GM19395 (cell line): ENCODE results near the gene UQCRH.
A peak's percentile ranks its signal among the peaks of the same experiment; 100 is the strongest.
"Not testable (repeated sequence)": the region's sequence is repeated elsewhere in the genome, so short reads cannot be mapped to it uniquely, and the experiment has no call there.

ENCODE experiments used
- ATAC-seq: cut with Tn5 transposase; IDR thresholded peaks from one replicate; pipeline ENCODE4 v1.9.1; 2021; ENCODE audit warnings: mild to moderate bottlenecking, moderate library complexity; ENCODE audit not compliant: unreplicated experiment

UQCRH gene

DNA sequence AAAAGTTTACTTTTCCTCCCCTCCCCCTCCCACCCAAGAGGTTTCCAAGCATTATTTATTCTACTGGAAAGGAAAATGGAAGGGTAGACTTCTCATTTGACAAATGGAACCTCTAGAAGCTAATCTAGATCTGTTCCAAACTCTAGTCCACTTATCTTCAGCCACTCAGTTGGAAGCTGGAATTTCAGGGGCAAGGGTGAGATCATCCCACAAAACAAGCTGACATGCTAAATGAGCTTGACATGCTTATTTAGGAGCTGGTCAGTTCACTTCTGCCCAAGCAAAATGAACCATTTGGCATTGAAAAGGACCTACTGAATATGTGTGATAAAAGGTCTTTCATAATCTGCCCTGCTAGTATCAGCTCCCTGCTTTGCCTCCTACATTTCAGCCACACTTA is 5.1 kb upstream of the UQCRH start:
- no peak for ATAC-seq

DNA sequence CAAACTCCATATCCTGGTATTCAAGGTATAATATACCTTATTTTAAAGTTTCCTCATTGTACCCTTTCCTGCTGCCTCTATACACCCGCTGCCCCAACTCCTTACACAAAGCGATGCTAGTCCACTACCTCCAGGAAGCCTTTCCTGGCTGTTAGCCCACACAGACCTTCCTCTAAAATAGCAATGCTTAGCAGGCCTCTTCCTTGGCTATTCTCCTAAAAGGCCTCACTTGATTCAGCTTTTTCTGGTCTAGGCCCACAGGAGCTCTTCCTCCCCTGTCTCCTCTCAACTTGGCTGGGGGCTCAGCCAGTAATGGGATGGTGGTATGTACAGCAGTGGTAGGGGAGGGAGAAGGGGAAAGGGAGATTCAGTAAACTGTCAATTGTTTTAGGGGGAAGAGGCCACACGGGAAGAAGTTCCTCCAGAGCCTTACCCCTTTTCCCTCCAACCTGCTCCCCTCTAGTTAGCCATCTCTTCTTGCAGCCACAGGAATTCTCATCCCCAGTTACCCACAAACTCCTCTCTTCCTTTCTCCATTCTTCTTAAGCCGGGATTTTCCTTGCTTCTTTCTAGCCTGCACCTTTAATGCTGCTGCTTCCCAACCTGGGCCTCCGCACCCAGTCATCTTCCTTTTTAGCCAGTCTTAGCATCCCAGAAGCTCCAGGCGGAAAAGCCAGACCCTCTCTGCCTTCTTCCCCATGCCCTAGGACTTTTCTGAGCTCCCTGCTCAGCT is 2.7 kb upstream of the UQCRH start:
- no peak for ATAC-seq

DNA sequence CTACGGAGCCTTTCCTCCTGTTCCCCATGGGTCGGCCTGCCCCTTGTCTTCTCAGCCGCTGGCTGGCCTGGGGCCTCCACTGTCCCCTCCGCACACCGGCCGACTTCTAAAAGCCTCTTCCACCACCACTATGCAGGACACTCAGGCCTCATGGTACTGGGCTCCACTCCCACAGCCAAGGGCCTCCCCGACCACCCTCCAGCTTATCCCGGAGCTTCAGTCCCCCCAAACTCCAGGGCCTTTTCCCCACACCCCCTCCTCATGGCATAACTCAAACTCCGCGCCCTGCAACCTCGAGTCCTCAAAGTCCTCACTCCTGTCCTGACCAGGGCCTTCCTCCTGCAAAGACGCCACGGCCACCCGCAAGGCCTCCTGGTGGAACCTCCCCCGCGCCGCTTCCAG is 2.1 kb upstream of the UQCRH start:
- ATAC-seq: no peak

DNA sequence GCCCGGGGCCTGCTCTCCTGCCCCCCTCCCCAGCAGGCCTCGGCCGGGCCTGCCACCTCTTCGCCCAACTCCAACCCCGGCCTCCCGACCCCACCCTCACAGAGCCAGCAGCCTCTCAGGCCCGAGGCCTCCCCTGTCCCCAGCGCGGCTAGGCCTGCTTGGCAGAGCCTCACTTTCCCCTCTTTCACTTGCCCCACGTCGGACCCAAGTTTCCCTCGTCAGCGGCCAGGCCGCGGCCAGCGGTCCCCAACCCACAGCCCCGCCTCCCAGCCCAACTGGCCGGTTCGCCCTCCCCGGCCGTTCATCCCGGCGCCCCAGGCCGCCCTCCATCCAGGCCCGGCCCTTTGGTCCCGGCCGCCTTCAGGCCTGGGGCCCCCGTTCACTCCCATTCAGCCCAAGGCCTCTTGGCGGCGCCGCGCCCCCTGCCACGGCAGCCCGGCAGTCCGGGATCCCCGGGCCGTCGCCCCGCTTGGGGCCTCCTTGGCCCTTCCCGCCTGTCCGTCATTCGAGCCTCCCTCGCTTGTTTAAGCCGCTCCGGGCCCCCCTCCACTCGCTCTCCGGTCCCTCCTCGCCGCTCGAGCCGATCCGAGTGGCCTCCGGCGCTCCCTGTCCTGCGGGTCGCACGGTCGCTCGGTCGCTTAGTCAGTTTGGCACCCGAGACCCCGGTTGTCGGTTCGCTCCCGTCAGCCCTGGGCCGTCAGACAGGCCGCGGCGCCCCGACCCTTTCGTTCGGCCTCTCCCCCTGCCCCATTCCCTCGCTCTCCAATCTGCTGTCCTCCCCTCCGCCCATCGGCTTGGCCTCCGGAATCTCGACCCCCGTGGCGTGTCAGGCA is 1.5 kb upstream of the UQCRH start:
- ATAC-seq: peak; percentile 37

DNA sequence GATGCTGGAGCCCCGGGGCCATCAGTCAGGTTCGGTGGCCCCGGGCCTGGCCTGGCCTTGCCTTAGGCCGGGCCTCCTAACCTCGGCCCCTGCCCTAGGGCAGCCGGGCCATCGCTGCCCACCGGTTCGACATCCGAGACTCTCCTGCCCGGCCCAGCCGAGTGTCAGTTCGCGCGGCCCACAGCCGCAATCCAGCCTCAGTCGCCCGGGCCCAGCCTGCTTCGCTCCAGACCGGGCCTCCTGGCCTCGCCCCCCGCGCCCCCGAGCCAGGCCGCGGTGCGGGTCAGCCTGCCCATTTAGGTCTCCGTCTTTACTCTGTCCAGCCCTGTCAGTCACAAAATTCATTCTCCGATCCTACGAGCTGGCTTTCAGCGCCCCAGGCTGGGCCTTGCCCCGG is 859 bp upstream of the UQCRH start:
- ATAC-seq: peak; percentile 7

DNA sequence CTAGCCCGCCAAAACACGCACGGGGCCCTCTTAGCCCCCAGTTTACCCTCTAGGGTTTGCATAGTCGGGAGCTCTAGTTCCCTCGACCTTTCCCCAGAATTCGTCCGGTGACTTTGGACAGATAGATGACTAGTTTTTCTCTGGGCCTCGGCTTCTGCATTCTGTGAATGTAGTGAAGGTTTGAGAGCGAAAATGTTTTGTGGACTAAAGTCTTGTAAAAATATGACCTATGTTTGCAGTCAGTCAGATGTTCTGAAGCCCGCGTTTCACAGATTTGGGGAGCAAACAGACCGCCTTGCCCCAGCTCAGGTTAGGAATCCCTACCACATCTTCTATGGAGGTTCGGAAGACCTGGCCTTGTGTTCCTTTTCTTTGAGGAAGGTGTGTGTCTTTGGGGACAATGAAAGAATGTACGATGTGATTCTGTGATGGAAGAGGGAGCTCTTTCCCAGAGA is 401 bp downstream of the UQCRH start:
- no peak for ATAC-seq

DNA sequence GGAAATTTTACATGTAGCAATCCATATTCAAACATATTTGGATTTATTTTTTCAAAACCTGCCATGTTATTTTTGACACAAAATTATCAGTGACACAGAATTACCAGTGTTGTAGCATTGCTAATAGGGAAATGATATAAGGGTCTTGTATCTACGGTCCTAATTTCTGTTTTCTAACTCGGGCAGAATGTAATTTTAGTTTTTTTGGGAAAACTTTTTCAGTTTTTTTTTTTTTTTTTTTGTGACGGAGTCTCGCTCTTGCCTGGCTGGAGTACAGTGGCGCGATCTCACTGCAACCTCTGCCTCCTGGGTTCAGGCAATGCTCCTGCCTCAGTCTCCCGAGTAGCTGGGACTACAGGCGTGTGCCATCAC is 2.6 kb downstream of the UQCRH start:
- ATAC-seq: no peak

DNA sequence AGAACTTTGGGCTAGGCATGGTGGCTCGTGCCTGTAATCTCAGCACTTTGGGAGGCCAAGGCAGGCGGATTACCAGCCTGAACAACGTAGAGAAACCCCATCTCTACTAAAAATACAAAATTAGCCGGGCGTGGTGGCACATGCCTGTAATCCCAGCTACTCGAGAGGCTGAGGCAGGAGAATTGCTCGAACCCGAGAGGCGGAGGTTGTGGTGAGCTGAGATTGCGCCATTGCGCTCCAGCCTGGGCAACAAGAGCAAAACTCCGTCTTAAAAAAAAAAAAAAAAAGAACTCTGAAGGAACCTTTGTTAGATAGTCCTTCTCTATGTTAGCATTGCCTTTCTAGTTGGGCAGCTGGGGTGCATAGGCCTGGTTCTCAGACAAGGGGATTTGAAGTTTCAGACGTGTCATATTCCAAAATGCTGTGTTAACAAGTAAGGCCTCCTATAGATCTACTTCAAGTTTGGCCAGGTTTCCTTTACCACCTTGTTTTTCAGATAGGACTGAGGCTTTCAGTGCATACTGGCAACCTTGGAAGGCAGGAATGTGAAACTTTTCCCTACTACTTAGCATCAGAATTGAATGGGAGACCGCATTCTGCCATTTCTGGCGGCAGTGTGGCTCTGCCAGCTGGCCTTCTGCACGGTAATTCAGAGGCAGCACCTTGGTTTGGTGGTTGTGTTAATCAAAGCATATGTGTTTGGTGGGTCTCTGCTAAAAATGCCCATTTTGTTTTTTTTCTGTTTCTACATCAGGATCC is 6.1 kb downstream of the UQCRH start:
- no peak for ATAC-seq

DNA sequence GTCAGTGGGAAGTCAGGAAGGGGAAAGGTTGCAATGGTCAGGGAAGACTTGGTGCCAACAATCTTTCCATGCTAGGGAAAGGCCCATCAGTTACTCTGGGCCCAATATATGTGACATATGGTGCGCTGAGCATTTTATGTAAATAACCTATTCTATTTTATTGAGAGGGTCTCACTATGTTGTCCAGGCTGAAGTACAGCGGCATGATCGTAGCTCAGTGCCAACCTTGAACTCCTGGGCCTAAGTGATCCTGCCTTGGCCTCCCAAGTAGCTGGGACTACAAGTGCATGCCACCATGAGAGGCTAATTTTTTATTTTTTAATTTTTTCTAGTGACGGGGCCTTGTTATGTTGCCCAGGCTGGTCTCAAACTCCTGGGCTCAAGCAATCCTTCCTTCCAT is 6.8 kb downstream of the UQCRH start:
- no peak for ATAC-seq

DNA sequence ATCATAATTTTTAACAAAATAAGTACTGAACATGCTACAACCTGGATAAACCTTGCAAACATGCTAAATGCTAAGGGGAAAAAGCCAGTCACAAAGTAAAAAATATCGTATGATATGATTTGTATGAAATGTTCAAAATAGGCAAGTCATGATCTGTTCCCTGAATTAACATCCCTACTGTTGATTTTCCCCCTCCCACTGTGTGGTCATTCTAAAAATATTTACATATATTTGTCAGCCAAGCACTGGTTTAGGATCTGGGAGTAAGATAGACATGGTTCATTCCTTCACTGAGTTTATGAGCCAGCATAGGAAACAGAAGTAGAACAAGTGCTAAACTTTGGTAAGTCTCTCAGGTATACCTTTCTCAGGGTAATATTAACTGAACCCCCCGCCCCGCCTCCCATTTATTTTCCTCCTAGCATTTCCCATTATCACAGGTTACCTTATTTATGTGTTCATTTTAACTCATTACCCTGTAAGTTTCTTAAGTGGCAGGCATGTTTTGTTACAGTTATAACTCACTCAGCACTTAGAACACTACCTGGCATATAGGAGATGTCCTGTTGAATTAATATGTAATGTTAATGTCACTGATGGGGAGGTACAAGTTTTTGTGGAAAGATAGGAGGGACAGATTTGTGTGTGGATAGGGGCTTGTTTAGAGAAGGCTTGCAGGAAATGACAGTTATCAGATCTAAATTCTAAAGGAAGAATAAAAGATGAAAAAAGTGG is 12.3 kb downstream of the UQCRH start:
- ATAC-seq: no peak

DNA sequence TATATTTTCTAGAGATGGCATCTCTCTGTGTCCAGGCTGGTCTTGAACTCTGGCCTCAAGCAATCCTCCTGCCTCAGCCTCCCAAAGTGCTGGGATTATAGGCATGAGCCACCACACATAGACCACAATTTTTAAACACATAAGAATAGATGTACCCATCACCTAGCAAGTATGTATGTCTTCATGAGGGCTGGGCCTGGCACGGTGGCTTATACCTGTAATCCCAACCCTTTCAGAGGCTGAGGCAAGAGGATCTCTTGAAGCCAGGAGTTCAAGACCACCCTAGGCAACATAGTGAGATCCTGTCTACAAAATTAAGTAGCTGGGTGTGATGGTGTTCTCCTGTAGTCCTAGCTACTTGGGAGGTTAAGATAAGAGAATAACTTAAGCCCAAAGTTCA is 13.8 kb downstream of the UQCRH start:
- ATAC-seq: no peak

DNA sequence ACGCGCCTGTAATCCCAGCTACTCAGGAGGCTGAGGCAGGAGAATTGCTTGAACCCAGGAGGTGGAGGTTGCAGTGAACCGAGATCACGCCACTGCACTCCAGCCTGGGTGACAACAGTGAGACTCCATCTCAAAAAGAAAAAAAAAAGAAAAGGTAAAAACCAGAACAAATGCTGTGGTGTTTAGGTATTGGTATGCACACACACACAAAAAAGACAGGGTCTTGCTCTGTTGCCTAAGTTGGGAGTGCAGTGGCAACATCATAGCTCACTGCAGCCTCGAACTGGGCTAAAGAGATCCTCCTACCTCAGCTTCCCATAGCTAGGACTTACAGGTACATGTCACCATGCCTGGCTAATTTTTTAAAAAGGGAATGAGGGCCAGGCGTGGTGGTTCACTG is 15.8 kb downstream of the UQCRH start:
- not testable (repeated sequence) for ATAC-seq

DNA sequence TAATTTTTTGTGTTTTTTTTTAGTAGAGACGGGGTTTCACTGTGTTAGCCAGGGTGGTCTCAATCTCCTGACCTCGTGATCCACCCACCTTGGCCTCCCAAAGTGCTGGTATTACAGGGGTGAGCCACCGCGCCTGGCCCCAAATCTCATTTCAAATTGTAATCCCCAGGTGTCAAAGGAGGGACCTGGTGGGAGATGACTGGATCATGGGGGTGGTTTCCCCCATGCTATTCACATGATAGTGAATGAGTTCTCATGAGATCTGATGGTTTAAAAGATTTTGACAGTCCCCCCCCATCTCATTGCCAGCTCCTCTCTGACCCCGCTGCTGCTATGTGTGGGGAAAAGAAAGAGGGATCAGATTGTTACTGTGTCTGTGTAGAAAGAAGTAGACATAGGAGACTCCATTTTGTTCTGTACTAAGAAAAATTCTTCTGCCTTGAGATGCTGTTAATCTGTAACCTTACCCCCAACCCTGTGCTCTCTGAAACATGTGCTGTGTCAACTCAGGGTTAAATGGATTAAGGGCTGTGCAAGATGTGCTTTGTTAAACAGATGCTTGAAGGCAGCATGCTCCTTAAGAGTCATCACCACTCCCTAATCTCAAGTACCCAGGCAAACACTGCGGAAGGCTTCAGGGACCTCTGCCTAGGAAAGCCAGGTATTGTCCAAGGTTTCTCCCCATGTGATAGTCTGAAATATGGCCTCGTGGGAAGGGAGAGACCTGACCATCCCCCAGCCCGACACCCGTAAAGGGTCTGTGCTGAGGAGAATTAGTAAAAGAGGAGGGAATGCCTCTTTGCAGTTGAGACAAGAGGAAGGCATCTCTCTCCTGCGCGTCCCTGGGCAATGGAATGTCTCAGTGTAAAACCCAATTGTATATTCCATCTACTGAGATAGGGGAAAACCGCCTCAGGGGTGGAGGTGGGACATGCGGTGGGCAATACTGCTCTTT is 16.7 kb downstream of the UQCRH start:
- ATAC-seq: not testable (repeated sequence)

DNA sequence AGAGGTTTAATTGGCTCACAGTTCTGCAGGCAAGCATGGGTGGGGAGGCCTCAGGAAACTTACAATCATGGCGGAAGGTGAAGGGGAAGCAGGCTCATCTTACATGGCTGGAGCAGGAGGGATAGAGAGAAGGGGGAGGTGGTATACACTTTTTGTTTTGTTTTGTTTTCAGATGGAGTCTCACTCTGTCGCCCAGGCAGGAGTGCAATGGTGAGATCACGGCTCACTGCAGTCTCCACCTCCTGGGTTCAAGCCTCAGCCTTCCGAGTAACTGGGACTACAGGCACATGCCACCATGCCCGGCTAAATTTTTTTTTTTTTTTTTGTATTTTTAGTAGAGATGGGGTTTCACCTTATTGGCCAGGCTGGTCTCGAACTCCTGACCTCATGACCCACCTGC is 18.7 kb downstream of the UQCRH start:
- not testable (repeated sequence) for ATAC-seq

DNA sequence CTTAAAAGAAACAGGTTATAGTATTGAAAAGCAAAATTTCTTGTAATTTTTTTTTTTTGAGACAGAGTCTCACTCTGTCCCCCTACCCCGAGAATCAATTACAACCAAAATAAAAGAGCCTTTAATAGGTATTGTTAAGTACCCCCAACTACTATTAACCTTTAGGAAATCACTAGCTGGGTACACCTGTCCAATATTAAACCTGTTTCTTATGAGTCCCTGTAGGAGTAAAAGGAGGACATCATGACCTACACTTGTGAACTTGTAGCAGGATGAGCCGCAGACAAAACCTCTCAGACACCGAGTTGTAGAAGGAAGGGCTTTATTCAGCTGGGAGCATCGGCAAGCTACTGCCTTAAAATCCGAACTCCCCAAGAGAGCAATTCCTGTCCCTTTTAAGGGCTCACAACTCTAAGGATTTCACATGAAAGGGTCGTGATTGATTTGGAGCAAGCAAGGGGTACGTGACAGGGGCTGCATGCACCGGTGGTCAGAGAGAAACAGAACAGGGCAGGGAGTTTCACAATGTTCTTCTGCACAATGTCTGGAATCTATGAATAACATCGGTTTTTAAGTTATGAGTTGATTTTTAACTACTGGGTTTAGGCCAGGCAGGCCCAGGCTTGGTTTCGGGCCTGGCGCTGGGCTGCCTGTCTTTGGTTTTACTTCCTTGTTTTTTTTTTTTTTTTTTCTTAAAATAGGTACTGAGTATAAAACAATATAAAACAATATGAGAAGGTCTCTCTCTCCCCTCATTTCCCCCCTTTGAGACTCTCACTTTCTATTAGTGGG is 22.0 kb downstream of the UQCRH start:
- ATAC-seq: peak; percentile 63

DNA sequence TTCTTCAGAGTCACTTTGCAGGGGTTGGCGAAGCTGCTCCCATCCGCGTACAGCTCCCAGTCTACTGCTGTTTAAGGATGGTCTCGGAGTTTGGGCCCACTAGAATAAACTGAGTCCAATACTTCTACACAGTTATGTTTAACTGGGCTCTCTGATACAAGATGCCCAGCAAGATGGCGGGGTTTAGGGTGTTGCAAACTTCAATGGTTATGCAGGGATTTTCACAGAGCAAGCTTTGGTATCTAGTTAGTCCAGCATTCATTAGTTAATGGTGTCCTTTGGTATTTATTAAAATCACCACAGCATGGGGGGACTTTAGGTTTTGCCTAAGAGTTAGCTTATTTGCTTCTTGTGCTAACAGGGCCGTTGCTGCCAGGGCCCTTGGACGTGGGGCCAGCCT is 24.7 kb downstream of the UQCRH start:
- not testable (repeated sequence) for ATAC-seq

DNA sequence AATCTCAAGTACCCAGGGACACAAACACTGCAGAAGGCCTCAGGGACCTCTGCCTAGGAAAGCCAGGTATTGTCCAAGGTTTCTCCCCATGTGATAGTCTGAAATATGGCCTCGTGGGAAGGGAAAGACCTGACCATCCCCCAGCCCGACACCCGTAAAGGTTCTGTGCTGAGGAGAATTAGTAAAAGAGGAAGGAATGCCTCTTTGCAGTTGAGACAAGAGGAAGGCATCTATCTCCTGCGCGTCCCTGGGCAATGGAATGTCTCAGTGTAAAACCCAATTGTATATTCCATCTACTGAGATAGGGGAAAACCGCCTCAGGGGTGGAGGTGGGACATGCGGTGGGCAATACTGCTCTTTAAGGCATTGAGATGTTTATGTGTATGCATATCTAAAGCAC is 26.3 kb downstream of the UQCRH start:
- ATAC-seq: not testable (repeated sequence)

DNA sequence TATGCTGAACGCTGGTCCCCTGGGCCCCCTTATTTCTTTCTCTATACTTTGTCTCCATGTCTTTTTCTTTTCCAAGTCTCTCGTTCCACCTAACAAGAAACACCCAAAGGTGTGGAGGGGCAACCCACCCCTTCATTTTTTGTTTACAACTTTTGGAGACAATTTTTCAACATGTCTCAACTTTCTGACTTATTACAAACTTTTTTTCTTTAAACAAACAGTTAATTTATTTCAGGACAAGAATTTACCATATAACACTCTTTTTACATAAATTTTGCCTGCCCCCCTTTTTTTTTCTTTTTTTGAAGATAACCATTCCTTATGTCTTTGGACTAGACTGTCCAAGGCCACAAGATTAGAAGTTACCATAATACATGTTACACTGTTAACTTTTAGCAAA is 26.9 kb downstream of the UQCRH start:
- not testable (repeated sequence) for ATAC-seq
